SK-N-DZ (cell line): ENCODE data around the gene MTERF1.

ENCODE experiments used
- DNase-seq: peaks from one replicate; pipeline ENCODE4 v3.0.0-alpha.2; 2015; ENCODE audit warnings: low spot score

MTERF1 gene

GRCh38 chr7:91832493-91833045, 47.9 kb downstream of the MTERF1 start:
- no peak for DNase-seq

GRCh38 chr7:91827169-91827568, 53.3 kb downstream of the MTERF1 start:
- no peak for DNase-seq

- DNase-seq: no peak
These were observed 54.1 kb downstream of the MTERF1 start for GRCh38 chr7:91826377-91826776.

- DNase-seq: no peak
These were observed 56.3 kb downstream of the MTERF1 start for GRCh38 chr7:91824201-91824600.
